Measurements from ENCODE around the gene DPF3. TPM values are rescaled to one million over a fixed set of nuclear protein-coding genes. Genes with fewer than 3 reads are reported as not detected.

Gene DPF3
- polyA plus RNA-seq, 2 of the 4 experiments (the other 2 are of a cell fraction), result 0.05 to 0.09 TPM

DNA sequence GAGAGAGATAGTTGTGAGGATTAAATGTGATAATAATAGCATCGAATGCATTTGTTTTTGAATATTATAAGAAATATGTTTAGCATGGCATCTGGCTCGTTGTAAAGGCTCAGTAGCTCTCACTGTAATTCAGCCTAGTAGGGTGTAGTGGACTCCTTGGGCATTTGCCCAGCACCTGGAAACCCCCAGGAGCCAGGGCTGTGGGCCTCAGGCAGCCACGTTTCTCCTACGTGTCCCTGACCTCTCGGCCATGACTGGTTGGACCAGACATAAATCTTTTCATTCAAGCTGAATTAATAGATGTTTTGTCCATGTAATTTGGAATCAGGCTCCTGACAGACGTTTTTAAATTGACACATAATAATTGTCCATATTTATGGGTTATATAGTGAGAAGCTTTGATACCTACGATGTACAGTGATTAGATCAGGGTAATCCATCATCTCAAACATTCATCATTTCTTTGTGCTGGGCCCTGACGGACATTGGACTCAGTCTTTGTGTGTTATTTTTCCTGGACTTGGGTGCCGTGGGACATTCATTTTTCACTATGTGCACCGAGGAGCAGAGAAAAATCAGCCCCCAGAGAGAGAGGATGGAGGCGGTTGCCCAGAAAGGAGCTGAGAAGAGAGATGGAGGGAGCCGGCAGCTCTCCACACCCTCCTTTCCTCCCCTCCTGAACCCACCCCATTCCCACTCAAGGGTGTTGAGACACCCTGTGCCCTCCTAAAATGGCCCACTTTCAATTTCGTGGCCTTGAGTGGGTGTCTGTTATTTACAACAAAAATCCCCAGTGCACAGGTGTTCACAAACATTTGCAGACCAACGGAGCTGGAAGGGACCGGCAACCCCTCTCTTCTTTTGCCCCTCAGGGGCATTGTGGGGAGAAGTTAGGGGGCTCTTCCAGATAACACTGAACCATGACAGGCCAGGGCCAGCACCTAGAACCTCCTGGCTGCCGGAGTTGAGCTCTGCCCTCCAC, 296.4 kb downstream of the DPF3 start (continued):
- TF ChIP-seq GATA3 (IDR thresholded peaks at IDR 0.05; ENCODE audit: borderline replicate concordance), result no peak
- no peak for TF ChIP-seq CBX2 (IDR thresholded peaks at IDR 0.05; ENCODE audit: borderline replicate concordance, low read depth)

DNA sequence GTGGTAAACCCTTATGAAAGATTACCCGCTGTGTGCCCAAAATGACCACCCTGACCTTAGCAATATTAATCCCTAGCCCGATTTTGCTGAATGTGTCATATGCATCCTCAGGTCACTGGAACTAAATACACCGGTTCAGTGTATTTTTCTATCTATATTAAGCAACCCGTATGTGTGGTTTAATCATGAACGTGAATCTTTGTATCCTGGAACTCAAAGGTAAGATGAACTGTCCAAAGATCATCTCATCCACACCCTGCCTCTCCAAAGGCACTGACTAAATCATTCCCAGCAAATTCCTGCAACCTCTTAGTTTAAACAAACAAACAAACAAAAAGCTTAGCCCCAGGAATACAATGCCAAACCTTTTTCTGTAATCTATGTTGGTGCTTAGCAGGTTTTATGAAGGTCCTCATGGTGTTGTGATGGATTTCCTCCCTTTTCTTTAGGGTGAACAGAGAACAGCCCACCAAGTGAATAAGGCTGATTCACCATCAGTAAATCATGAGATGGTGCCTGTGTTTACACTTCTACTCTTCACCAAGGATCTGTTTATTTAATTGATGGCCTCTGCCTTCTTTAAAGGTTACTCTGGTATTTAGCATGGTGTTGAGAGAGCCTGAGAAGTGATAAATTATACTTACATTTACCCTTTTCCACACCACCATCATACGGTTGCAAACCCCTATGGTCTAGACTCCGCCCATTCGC, 298.6 kb downstream of the DPF3 start:
- Histone ChIP-seq H3K4me3 (no peak overlapping the region), H3K4me1 (0 out of 3 replicates have a peak, but pooled peaks cover 4% of the 10 kb centered on the region), H3K27ac (no peak overlapping the region), H3K4me2 (peak overlapping the region; percentile 22; the same call in 1 of the 3 replicates), H3K9me3 (no peaks in the 10 kb centered on the region)
- peak in 1 of 2 experiments; percentile 57; a peak in 2 of 6 replicates for ATAC-seq
- FAIRE-seq, result no peak
- ChIA-PET POLR2A (no interaction called here), CTCF (no interaction called here)
- no peak for DNase-seq (ENCODE audit: low read depth in 1 of 2, low spot score in 1 of 2)
- WGBS (ENCODE audit: missing lambda C conversion rate), result 44% methylated on average over 8 of the region's 8 CpGs
- TF ChIP-seq TP53 (CRISPR knock-in tag; IDR thresholded peaks at IDR 0.05) (no peak), GATA3 (IDR thresholded peaks at IDR 0.05; ENCODE audit: borderline replicate concordance) (no peak), RFX5 (IDR thresholded peaks at IDR 0.05) (no peak), RARB (CRISPR knock-in tag; IDR thresholded peaks at IDR 0.05) (no peak), TFCP2L1 (CRISPR knock-in tag; IDR thresholded peaks at IDR 0.05) (no peak), MYC (IDR thresholded peaks at IDR 0.05; ENCODE audit: borderline replicate concordance, low read length) (no peak), KDM5A (IDR thresholded peaks at IDR 0.05) (no peak), HDAC2 (IDR thresholded peaks at IDR 0.05) (no peak), KDM1A (IDR thresholded peaks at IDR 0.05; ENCODE audit: low read depth) (no peak), CEBPB (IDR thresholded peaks at IDR 0.05) (no peak), JUNB (IDR thresholded peaks at IDR 0.05) (no peak), CBX2 (IDR thresholded peaks at IDR 0.05; ENCODE audit: borderline replicate concordance, low read depth) (no peak)
- TF ChIP-seq, protein P1, sequence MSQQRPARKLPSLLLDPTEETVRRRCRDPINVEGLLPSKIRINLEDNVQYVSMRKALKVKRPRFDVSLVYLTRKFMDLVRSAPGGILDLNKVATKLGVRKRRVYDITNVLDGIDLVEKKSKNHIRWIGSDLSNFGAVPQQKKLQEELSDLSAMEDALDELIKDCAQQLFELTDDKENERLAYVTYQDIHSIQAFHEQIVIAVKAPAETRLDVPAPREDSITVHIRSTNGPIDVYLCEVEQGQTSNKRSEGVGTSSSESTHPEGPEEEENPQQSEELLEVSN (IDR thresholded peaks at IDR 0.05; ENCODE audit: borderline replicate concordance, low read depth), result no peak
- TF ChIP-seq, protein P2, sequence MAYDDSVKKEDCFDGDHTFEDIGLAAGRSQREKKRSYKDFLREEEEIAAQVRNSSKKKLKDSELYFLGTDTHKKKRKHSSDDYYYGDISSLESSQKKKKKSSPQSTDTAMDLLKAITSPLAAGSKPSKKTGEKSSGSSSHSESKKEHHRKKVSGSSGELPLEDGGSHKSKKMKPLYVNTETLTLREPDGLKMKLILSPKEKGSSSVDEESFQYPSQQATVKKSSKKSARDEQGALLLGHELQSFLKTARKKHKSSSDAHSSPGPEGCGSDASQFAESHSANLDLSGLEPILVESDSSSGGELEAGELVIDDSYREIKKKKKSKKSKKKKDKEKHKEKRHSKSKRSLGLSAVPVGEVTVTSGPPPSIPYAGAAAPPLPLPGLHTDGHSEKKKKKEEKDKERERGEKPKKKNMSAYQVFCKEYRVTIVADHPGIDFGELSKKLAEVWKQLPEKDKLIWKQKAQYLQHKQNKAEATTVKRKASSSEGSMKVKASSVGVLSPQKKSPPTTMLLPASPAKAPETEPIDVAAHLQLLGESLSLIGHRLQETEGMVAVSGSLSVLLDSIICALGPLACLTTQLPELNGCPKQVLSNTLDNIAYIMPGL (CRISPR knock-in tag; IDR thresholded peaks at IDR 0.05; ENCODE audit: borderline replicate concordance), result no peak

DNA sequence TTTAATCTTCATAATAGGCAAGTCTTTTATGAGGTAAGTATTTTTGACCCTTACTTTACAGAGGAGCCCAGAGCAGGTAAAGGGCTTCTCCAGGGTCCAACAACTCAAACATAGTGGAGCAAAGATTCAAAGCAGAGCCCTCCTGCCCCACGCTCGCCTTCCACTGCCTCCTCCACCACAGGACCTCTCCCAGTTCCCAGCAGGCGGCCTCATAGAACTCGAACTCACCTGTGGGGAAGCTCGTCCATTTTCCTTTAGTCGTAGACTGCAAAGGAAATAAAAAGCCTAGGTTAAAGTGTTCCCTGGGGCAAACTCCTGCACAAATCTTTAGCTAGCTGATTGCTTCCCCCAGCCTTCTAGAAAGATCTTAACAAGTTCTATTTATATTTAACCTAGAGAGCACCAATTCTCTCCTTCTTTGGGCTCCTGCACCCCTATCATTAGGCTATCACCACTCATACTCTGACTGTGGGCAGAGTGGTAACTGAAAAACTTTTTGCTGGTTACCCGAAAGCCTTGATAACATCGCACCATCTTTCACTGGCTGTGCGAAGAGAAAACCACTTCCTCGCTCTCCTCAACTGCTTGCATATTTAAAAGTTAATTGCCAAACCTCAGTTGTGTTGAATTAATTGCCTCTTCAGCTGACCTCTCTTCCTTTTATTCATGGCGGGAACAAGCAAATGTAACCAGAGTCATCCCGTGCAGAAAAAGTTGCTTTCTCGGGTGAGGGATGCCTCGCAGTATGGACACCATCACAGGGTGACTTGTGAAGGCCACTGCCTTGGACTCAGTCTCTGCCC, 299.6 kb downstream of the DPF3 start:
- no peak for DNase-seq (ENCODE audit: low read depth in 1 of 2, low spot score in 1 of 2)
- ChIA-PET CTCF (no interaction called here), POLR2A (no interaction called here)
- H3K9me3 ChIP-seq, result no peaks in the 10 kb centered on the region
- no peak overlapping the region for H3K4me3 ChIP-seq
- ATAC-seq, result no peak
- no peak overlapping the region for H3K27ac ChIP-seq
- WGBS (ENCODE audit: missing lambda C conversion rate), result 74% methylated on average over 14 of the region's 14 CpGs
- FAIRE-seq, result no peak
- H3K4me2 ChIP-seq, result no peak overlapping the region
- TF ChIP-seq FOSL2 (IDR thresholded peaks at IDR 0.05) (no peak), FOSL2 (CRISPR knock-in tag; IDR thresholded peaks at IDR 0.05) (no peak), ESRRA (IDR thresholded peaks at IDR 0.05; ENCODE audit: borderline replicate concordance, low read length) (no peak), ZC3H11A (IDR thresholded peaks at IDR 0.05) (no peak), HOXA7 (CRISPR knock-in tag; IDR thresholded peaks at IDR 0.05) (no peak)
- TF ChIP-seq, protein P3, sequence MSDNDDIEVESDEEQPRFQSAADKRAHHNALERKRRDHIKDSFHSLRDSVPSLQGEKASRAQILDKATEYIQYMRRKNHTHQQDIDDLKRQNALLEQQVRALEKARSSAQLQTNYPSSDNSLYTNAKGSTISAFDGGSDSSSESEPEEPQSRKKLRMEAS (IDR thresholded peaks at IDR 0.05), result no peak
- TF ChIP-seq, protein P4, sequence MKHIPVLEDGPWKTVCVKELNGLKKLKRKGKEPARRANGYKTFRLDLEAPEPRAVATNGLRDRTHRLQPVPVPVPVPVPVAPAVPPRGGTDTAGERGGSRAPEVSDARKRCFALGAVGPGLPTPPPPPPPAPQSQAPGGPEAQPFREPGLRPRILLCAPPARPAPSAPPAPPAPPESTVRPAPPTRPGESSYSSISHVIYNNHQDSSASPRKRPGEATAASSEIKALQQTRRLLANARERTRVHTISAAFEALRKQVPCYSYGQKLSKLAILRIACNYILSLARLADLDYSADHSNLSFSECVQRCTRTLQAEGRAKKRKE (CRISPR knock-in tag; IDR thresholded peaks at IDR 0.05; ENCODE audit: low read depth), result no peak
- TF ChIP-seq, protein P5, sequence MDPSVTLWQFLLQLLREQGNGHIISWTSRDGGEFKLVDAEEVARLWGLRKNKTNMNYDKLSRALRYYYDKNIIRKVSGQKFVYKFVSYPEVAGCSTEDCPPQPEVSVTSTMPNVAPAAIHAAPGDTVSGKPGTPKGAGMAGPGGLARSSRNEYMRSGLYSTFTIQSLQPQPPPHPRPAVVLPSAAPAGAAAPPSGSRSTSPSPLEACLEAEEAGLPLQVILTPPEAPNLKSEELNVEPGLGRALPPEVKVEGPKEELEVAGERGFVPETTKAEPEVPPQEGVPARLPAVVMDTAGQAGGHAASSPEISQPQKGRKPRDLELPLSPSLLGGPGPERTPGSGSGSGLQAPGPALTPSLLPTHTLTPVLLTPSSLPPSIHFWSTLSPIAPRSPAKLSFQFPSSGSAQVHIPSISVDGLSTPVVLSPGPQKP (IDR thresholded peaks at IDR 0.05; ENCODE audit: low read depth, low read length), result no peak
- 0 out of 3 replicates have a peak, but pooled peaks cover 4% of the 10 kb centered on the region for H3K4me1 ChIP-seq

All from A549 (cell line).